ENCODE measurements around the gene PIP5K1B. TPM values are rescaled to one million over a fixed set of nuclear protein-coding genes. Genes with fewer than 3 reads are reported as not detected.

Gene PIP5K1B
- total RNA-seq, 2 experiments from 2014 or later, result 3.8 to 10.7 TPM

DNA sequence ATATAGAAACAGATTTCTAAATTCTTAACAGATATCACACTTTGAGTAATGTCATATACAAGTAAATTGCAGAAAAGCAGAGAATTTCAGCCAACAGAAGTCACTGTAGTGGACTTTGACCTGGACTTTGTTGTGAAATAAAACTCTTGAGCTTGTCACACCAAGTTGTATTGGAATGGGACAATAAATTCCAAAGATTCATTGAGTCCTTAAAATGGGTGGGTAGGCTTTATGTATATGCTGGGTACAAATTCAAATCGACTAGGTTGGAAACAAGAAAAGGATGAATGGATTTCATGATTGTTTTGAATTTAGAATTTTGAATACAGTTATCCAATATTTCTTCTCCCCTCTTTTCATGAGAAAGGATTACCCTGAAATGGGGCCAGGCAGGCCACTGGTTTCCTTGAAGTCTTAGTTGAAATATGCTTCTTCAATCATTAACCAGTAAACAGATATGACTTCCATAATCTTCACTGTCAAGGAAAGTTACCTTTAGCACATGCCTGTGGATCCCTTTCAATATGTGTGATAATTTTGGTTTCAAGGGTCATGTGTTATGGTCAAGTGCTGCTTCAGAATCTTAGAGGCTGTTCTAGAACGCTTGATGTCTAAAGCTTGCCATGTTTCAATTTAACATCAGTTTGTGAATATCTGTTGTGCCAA, 25.7 kb downstream of the PIP5K1B start:
- Histone ChIP-seq H3K79me2 (ENCODE audit: insufficient read depth, low read depth, low read length) (no peaks in the 10 kb centered on the region), H4K20me1 (ENCODE audit: insufficient read depth, low read length) (no peaks in the 10 kb centered on the region), H3K4me2 (ENCODE audit: low read length) (no peak overlapping the region), H3K4me1 (ENCODE audit: insufficient read depth, low read length, poor library complexity, severe bottlenecking) (no peaks in the 10 kb centered on the region), H3K36me3 (ENCODE audit: insufficient read depth, low read length) (no peaks in the 10 kb centered on the region), H3K4me3 (ENCODE audit: low read depth, low read length, poor library complexity, severe bottlenecking) (no peak overlapping the region), H3K9me2 (ENCODE audit: insufficient read depth, low read length) (no peaks in the 10 kb centered on the region), H3K27ac (ENCODE audit: low read depth, low read length, poor library complexity, severe bottlenecking) (no peak overlapping the region), H3K9me3 (ENCODE audit: low read length) (no peaks in the 10 kb centered on the region), H2AFZ (ENCODE audit: low read length) (no peak overlapping the region)
- ChIA-PET CTCF (ENCODE audit: unreplicated experiment) (no interaction called here), POLR2A (no interaction called here)
- DNase-seq (ENCODE audit: low spot score), result no peak
- intact Hi-C loops (cut with micrococcal nuclease; ENCODE audit: unreplicated experiment), result no loop called here
- BruUV-seq (replicated peaks), result no TSS peak
- TF ChIP-seq, protein P1, sequence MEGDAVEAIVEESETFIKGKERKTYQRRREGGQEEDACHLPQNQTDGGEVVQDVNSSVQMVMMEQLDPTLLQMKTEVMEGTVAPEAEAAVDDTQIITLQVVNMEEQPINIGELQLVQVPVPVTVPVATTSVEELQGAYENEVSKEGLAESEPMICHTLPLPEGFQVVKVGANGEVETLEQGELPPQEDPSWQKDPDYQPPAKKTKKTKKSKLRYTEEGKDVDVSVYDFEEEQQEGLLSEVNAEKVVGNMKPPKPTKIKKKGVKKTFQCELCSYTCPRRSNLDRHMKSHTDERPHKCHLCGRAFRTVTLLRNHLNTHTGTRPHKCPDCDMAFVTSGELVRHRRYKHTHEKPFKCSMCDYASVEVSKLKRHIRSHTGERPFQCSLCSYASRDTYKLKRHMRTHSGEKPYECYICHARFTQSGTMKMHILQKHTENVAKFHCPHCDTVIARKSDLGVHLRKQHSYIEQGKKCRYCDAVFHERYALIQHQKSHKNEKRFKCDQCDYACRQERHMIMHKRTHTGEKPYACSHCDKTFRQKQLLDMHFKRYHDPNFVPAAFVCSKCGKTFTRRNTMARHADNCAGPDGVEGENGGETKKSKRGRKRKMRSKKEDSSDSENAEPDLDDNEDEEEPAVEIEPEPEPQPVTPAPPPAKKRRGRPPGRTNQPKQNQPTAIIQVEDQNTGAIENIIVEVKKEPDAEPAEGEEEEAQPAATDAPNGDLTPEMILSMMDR (conservative IDR thresholded peaks at IDR 0.05; ENCODE audit: low read length), result no peak
- TF ChIP-seq EZH2phosphoT487 (IDR thresholded peaks at IDR 0.05; ENCODE audit: borderline replicate concordance, low read depth, low read length), result no peak

DNA sequence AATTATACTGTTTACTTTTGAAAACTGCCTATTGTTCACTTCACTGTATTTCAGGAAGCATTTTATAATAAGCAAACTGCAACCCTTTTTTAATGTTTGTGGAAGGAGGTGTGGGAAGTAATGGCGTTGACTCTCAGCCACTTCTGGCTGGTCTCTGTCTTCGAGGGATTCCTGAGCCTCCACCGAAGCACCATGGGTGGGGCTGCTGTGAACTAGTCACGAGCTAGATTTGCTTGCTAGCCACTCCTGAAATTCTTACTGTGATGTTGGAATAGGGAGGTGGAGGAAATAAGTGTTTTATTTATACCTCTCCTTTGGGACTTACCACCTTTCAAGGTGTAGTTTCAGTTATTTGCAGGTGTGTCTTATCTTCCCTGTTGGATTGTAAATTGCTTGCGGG, 26.8 kb downstream of the PIP5K1B start:
- POLR2A ChIA-PET, result no interaction called here
- H4K20me1 ChIP-seq (ENCODE audit: insufficient read depth, low read length), result no peaks in the 10 kb centered on the region
- no TSS peak for BruUV-seq (replicated peaks)
- intact Hi-C loops (cut with micrococcal nuclease; ENCODE audit: unreplicated experiment), result no loop called here
- CTCF ChIA-PET (ENCODE audit: unreplicated experiment), result no interaction called here
- H3K4me3 ChIP-seq (ENCODE audit: low read depth, low read length, poor library complexity, severe bottlenecking), result no peak overlapping the region
- no peaks in the 10 kb centered on the region for H3K9me3 ChIP-seq (ENCODE audit: low read length)
- no peaks in the 10 kb centered on the region for H3K79me2 ChIP-seq (ENCODE audit: insufficient read depth, low read depth, low read length)
- TF ChIP-seq EZH2phosphoT487 (IDR thresholded peaks at IDR 0.05; ENCODE audit: borderline replicate concordance, low read depth, low read length), result no peak
- TF ChIP-seq, protein P1 (conservative IDR thresholded peaks at IDR 0.05; ENCODE audit: low read length), result no peak
- no peak overlapping the region for H3K4me2 ChIP-seq (ENCODE audit: low read length)
- H3K36me3 ChIP-seq (ENCODE audit: insufficient read depth, low read length), result no peaks in the 10 kb centered on the region
- no peaks in the 10 kb centered on the region for H3K9me2 ChIP-seq (ENCODE audit: insufficient read depth, low read length)
- no peak overlapping the region for H3K27ac ChIP-seq (ENCODE audit: low read depth, low read length, poor library complexity, severe bottlenecking)
- no peaks in the 10 kb centered on the region for H3K4me1 ChIP-seq (ENCODE audit: insufficient read depth, low read length, poor library complexity, severe bottlenecking)
- no peak for DNase-seq (ENCODE audit: low spot score)
- H2AFZ ChIP-seq (ENCODE audit: low read length), result no peak overlapping the region

DNA sequence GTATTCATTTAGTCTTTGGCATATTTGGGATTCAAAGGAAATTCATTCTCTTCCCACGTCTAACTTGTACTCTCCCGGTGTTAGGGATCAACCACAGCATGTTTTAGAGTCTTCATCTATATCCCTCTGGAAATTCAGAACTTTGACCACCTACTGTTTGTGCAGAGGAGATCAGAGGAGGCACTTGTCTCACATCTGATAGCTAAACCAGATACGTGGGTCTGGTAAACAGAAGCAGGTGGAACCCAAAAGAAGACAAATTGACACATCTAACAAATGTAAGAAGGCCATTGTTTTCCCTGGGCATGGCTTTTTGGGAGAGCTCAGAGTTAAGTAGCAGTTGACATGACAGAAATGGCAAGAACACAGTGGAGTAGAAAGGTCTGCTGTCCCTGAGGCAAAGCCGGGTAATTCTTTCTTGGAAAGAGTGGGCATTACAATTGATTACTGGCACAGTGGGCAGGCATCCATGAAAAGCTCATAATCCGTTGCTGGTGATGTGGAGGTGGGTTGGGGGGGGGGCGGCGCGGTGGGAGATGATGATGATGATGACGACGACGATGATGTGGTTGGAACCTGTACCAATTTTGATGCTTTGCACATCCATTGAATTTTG, 27.5 kb downstream of the PIP5K1B start:
- TF ChIP-seq, protein P1 (conservative IDR thresholded peaks at IDR 0.05; ENCODE audit: low read length), result no peak
- TF ChIP-seq EZH2phosphoT487 (IDR thresholded peaks at IDR 0.05; ENCODE audit: borderline replicate concordance, low read depth, low read length), result no peak
- no TSS peak for BruUV-seq (replicated peaks)
- Histone ChIP-seq H3K4me3 (ENCODE audit: low read depth, low read length, poor library complexity, severe bottlenecking) (no peak overlapping the region), H3K9me3 (ENCODE audit: low read length) (no peaks in the 10 kb centered on the region), H3K27ac (ENCODE audit: low read depth, low read length, poor library complexity, severe bottlenecking) (no peak overlapping the region), H2AFZ (ENCODE audit: low read length) (no peak overlapping the region), H3K4me2 (ENCODE audit: low read length) (no peak overlapping the region), H3K36me3 (ENCODE audit: insufficient read depth, low read length) (no peaks in the 10 kb centered on the region), H3K9me2 (ENCODE audit: insufficient read depth, low read length) (no peaks in the 10 kb centered on the region), H4K20me1 (ENCODE audit: insufficient read depth, low read length) (no peaks in the 10 kb centered on the region), H3K79me2 (ENCODE audit: insufficient read depth, low read depth, low read length) (no peaks in the 10 kb centered on the region), H3K4me1 (ENCODE audit: insufficient read depth, low read length, poor library complexity, severe bottlenecking) (no peaks in the 10 kb centered on the region)
- ChIA-PET CTCF (ENCODE audit: unreplicated experiment) (no interaction called here), POLR2A (interaction anchor here (0.6 kb wide), 2 partner anchors 82 to 142 kb away, joined by 4 read pairs; no protein-coding TSS in a partner anchor)
- intact Hi-C loops (cut with micrococcal nuclease; ENCODE audit: unreplicated experiment), result no loop called here
- no peak for DNase-seq (ENCODE audit: low spot score)

All from OCI-LY7 (cell line).